ENCODE data around the gene CAPN15.

GRCh38 chr16:531494-532125 is 4.1 kb downstream of the CAPN15 start:
- TF ChIP-seq, protein P1, sequence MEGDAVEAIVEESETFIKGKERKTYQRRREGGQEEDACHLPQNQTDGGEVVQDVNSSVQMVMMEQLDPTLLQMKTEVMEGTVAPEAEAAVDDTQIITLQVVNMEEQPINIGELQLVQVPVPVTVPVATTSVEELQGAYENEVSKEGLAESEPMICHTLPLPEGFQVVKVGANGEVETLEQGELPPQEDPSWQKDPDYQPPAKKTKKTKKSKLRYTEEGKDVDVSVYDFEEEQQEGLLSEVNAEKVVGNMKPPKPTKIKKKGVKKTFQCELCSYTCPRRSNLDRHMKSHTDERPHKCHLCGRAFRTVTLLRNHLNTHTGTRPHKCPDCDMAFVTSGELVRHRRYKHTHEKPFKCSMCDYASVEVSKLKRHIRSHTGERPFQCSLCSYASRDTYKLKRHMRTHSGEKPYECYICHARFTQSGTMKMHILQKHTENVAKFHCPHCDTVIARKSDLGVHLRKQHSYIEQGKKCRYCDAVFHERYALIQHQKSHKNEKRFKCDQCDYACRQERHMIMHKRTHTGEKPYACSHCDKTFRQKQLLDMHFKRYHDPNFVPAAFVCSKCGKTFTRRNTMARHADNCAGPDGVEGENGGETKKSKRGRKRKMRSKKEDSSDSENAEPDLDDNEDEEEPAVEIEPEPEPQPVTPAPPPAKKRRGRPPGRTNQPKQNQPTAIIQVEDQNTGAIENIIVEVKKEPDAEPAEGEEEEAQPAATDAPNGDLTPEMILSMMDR (conservative IDR thresholded peaks at IDR 0.05), result no peak
- TF ChIP-seq ZFX (IDR thresholded peaks at IDR 0.05), result no peak

All from C4-2B (cell line).